HG03135 (cell line): ENCODE data around the gene MICAL1.
"Not testable (repeated sequence)": the region's sequence is repeated elsewhere in the genome, so short reads cannot be mapped to it uniquely, and the experiment has no call there.

ENCODE experiments used
- ATAC-seq: cut with Tn5 transposase; IDR thresholded peaks from one replicate; pipeline ENCODE4 v1.9.1; 2021; ENCODE audit warnings: mild to moderate bottlenecking, moderate library complexity; ENCODE audit not compliant: unreplicated experiment

The MICAL1 gene

GRCh38 chr6:109477184-109477583 is 21.6 kb upstream of the MICAL1 start:
- no peak for ATAC-seq

- no peak for ATAC-seq
Observed at GRCh38 chr6:109475625-109476024, 20.1 kb upstream of the MICAL1 start.

GRCh38 chr6:109474995-109475394 is 19.4 kb upstream of the MICAL1 start:
- ATAC-seq = no peak

GRCh38 chr6:109473120-109473519 is 17.5 kb upstream of the MICAL1 start:
- no peak for ATAC-seq

GRCh38 chr6:109472132-109472995 is 16.8 kb upstream of the MICAL1 start:
- ATAC-seq = no peak

- ATAC-seq = no peak
Observed at GRCh38 chr6:109471105-109471810, 15.7 kb upstream of the MICAL1 start.

- ATAC-seq = no peak
Observed at GRCh38 chr6:109469591-109470189, 14.1 kb upstream of the MICAL1 start.

- no peak for ATAC-seq
Observed at GRCh38 chr6:109467696-109468095, 12.1 kb upstream of the MICAL1 start.

- no peak for ATAC-seq
Observed at GRCh38 chr6:109466212-109466923, 10.8 kb upstream of the MICAL1 start.

- ATAC-seq = no peak
Observed at GRCh38 chr6:109465772-109466171, 10.2 kb upstream of the MICAL1 start.

- ATAC-seq = no peak
Observed at GRCh38 chr6:109461733-109462526, 6.4 kb upstream of the MICAL1 start.

- not testable (repeated sequence) for ATAC-seq
Observed at GRCh38 chr6:109461205-109461604, 5.6 kb upstream of the MICAL1 start.

- ATAC-seq = no peak
Observed at GRCh38 chr6:109460161-109460829, 4.7 kb upstream of the MICAL1 start.

GRCh38 chr6:109458774-109459531 is 3.4 kb upstream of the MICAL1 start:
- ATAC-seq = no peak

- no peak for ATAC-seq
Observed at GRCh38 chr6:109457562-109457996, 2.0 kb upstream of the MICAL1 start.

- no peak for ATAC-seq
Observed at GRCh38 chr6:109456710-109457561, 1.4 kb upstream of the MICAL1 start.

GRCh38 chr6:109456111-109456583 is 575 bp upstream of the MICAL1 start:
- ATAC-seq = no peak
